SK-N-SH treated with all-trans-retinoic acid at 6 μM for 48 hours (cell line): ENCODE data around the gene CDKN2D.

Source experiments
- ATAC-seq: fragments of 200-7000 bp; cut with Tn5 transposase; 3 replicates; pipeline ENCODE4 v1.9.1; 2020; ENCODE audit warnings: mild to moderate bottlenecking, moderate library complexity
- ARNTL ChIP-seq: fragments of 450-650 bp; formaldehyde crosslinking; IDR thresholded peaks from 2 replicates; pipeline ENCODE4 v1.5.0; 2020; ENCODE audit warnings: low read depth, mild to moderate bottlenecking, moderate library complexity, borderline replicate concordance
- BACH2 ChIP-seq: fragments of 250-450 bp; sonication (Bioruptor Pico); IDR thresholded peaks from 2 replicates; pipeline ENCODE4 v1.9.0; 2021; ENCODE audit warnings: mild to moderate bottlenecking, borderline replicate concordance
- CREB5 ChIP-seq: fragments of 250-450 bp; sonication (Bioruptor Pico); IDR thresholded peaks from 2 replicates; pipeline ENCODE4 v1.5.1; 2020; ENCODE audit warnings: low read depth, mild to moderate bottlenecking, moderate library complexity
- CSDC2 ChIP-seq: fragments of 250-450 bp; sonication (Bioruptor Pico); IDR thresholded peaks from 2 replicates; pipeline ENCODE4 v1.5.0; 2020; ENCODE audit warnings: mild to moderate bottlenecking, moderate library complexity
- CSRNP3 ChIP-seq: fragments of 250-450 bp; sonication (Bioruptor Pico); IDR thresholded peaks from 2 replicates; pipeline ENCODE4 v1.5.1; 2021; ENCODE audit warnings: mild to moderate bottlenecking, moderate library complexity
- ESRRG ChIP-seq: fragments of 250-450 bp; sonication (Bioruptor Pico); IDR thresholded peaks from 2 replicates; pipeline ENCODE4 v1.6.1; 2021; ENCODE audit warnings: mild to moderate bottlenecking
- GLIS3 ChIP-seq: fragments of 250-450 bp; sonication (Bioruptor Pico); IDR thresholded peaks from 2 replicates; pipeline ENCODE4 v1.5.0; 2020; ENCODE audit warnings: mild to moderate bottlenecking, moderate library complexity
- ISL1 ChIP-seq: fragments of 250-450 bp; sonication (Bioruptor Pico); IDR thresholded peaks from 2 replicates; pipeline ENCODE4 v2.1.2; 2022; ENCODE audit warnings: mild to moderate bottlenecking, moderate library complexity
- OSR1 ChIP-seq: fragments of 250-450 bp; sonication (Bioruptor Pico); IDR thresholded peaks from 2 replicates; pipeline ENCODE4 v1.8.0; 2022; ENCODE audit warnings: moderate library complexity, mild to moderate bottlenecking, inconsistent platforms
- PATZ1 ChIP-seq: fragments of 250-450 bp; sonication (Bioruptor Pico); IDR thresholded peaks from 2 replicates; pipeline ENCODE4 v1.8.0; 2020; ENCODE audit warnings: mild to moderate bottlenecking, moderate library complexity, borderline replicate concordance
- POU6F1 ChIP-seq: fragments of 250-450 bp; sonication (Bioruptor Pico); IDR thresholded peaks from 2 replicates; pipeline ENCODE4 v1.8.0; 2021; ENCODE audit warnings: low read depth, mild to moderate bottlenecking, moderate library complexity, borderline replicate concordance
- PPARA ChIP-seq: fragments of 250-450 bp; sonication (Bioruptor Pico); IDR thresholded peaks from 2 replicates; pipeline ENCODE4 v1.5.0; 2020; ENCODE audit warnings: mild to moderate bottlenecking, borderline replicate concordance
- RARB ChIP-seq: fragments of 250-450 bp; sonication (Bioruptor Pico); IDR thresholded peaks from 2 replicates; pipeline ENCODE4 v1.8.0; 2021; ENCODE audit warnings: mild to moderate bottlenecking, moderate library complexity
- SNAI2 ChIP-seq: fragments of 250-450 bp; sonication (Bioruptor Pico); IDR thresholded peaks from 2 replicates; pipeline ENCODE4 v1.5.0; 2020; ENCODE audit warnings: mild to moderate bottlenecking, moderate library complexity
- TSHZ2 ChIP-seq: fragments of 250-450 bp; sonication (Bioruptor Pico); IDR thresholded peaks from 2 replicates; pipeline ENCODE4 v1.5.0; 2020; ENCODE audit warnings: mild to moderate bottlenecking, moderate library complexity
- ZC3H10 ChIP-seq: fragments of 250-450 bp; sonication (Bioruptor Pico); IDR thresholded peaks from 2 replicates; pipeline ENCODE4 v1.5.1; 2021; ENCODE audit warnings: mild to moderate bottlenecking, moderate library complexity
- ZFP3 ChIP-seq: fragments of 250-450 bp; sonication (Bioruptor Pico); IDR thresholded peaks from 2 replicates; pipeline ENCODE4 v1.5.0; 2020; ENCODE audit warnings: mild to moderate bottlenecking, moderate library complexity
- ZFP30 ChIP-seq: fragments of 450-650 bp; formaldehyde crosslinking; IDR thresholded peaks from 2 replicates; pipeline ENCODE4 v1.5.0; 2022; ENCODE audit warnings: mild to moderate bottlenecking, moderate library complexity
- ZNF565 ChIP-seq: fragments of 450-650 bp; formaldehyde crosslinking; conservative IDR thresholded peaks from 2 replicates; pipeline ENCODE4 v1.5.0; 2020; ENCODE audit warnings: low read depth, mild to moderate bottlenecking, moderate library complexity
- ZNF70 ChIP-seq: fragments of 450-650 bp; formaldehyde crosslinking; IDR thresholded peaks from 2 replicates; pipeline ENCODE4 v1.5.0; 2020; ENCODE audit warnings: mild to moderate bottlenecking, moderate library complexity
- ZNF8 ChIP-seq: fragments of 450-650 bp; formaldehyde crosslinking; IDR thresholded peaks from 2 replicates; pipeline ENCODE4 v1.5.0; 2020; ENCODE audit warnings: mild to moderate bottlenecking, moderate library complexity

CDKN2D gene

DNA sequence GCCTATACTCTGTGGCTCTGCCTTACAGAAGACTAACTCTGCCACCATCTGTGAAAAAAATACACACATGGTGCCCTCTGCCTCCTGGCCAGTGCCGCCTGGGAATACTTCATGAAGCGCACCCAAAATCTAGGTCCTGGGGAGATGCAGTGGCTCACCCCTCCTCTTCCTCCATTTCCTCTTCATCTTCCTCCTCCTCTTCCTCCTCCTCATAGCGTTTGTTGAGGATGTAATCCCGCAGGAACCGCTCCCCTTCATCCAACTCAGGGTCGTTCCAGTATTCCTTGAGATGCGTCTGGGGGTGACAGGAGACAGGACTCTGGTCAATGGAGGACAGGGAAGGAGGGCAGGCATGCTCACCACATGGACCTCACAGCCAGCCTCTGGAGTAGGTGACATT lies 8.6 kb downstream of the CDKN2D start:
- ATAC-seq = no peak
- TF ChIP-seq ZNF8 (CRISPR knock-in tag) (no peak), CSRNP3 (CRISPR knock-in tag) (no peak), CSDC2 (CRISPR knock-in tag) (no peak), PPARA (CRISPR knock-in tag) (no peak), PATZ1 (CRISPR knock-in tag) (no peak), ZFP3 (CRISPR knock-in tag) (no peak), BACH2 (no peak), TSHZ2 (CRISPR knock-in tag) (no peak), GLIS3 (CRISPR knock-in tag) (no peak), ESRRG (CRISPR knock-in tag) (no peak), ZNF70 (CRISPR knock-in tag) (no peak), ISL1 (CRISPR knock-in tag) (no peak), RARB (CRISPR knock-in tag) (no peak), OSR1 (CRISPR knock-in tag) (no peak), POU6F1 (CRISPR knock-in tag) (no peak), ZNF565 (CRISPR knock-in tag) (no peak), ZC3H10 (no peak)
- TF ChIP-seq, all 23 proteins: peak for 0

DNA sequence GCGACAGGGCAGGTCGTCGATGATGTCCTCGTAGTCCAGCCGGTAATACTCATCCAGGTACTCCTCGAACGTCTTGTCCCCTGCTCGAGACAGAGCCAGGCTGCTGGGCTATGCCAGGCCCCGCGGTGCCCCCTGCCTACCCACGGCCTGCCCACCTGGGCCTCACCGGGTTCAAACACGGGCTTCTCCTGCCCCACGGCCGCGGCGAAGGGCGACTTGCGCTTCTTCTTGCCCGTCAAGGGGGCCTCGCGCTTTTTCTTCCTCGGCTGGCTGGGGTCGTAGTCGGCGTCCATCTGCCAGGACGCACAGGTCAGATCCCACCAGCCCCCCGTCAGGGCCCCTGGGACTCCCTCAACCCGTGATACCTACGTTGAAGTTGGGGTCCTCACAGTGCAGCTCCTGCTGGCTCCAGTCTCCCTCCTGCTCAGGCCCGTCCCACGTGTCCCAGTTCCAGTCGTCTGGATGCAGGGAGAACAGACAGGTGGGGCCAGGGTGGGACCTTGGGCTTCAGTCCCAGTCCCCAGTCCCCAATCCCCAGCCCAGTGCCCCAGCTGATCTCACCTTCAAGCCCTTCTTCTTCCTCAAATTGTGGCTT lies 11.1 kb downstream of the CDKN2D start:
- TF ChIP-seq ZNF565 (CRISPR knock-in tag) (no peak), ZFP30 (no peak), ZC3H10 (no peak), ARNTL (no peak)
- TF ChIP-seq, all 23 proteins: peak for 0
- ATAC-seq = no peak

GRCh38 chr19:10555610-10555973 lies 13.2 kb downstream of the CDKN2D start:
- no peak for TF ChIP-seq RARB (CRISPR knock-in tag)
- no peak for TF ChIP-seq TSHZ2 (CRISPR knock-in tag)
- TF ChIP-seq ISL1 (CRISPR knock-in tag) = no peak
- TF ChIP-seq ZNF70 (CRISPR knock-in tag) = no peak
- TF ChIP-seq POU6F1 (CRISPR knock-in tag) = no peak
- no peak for TF ChIP-seq BACH2
- TF ChIP-seq PPARA (CRISPR knock-in tag) = no peak
- no peak for TF ChIP-seq ZC3H10
- no peak for TF ChIP-seq CSRNP3 (CRISPR knock-in tag)
- TF ChIP-seq CSDC2 (CRISPR knock-in tag) = no peak
- TF ChIP-seq ARNTL = no peak
- no peak for TF ChIP-seq ZNF565 (CRISPR knock-in tag)
- no peak for TF ChIP-seq GLIS3 (CRISPR knock-in tag)
- TF ChIP-seq ZFP3 (CRISPR knock-in tag) = no peak
- no peak for TF ChIP-seq CREB5 (CRISPR knock-in tag)
- no peak for TF ChIP-seq SNAI2
- no peak for TF ChIP-seq ZNF8 (CRISPR knock-in tag)
- ATAC-seq = no peak
